Cardiac fibroblast (primary cell): Measurements from ENCODE around the gene STK32B.

Source experiments
- DNase-seq, 2 donors: peaks; one replicate each; pipeline versions ENCODE4 v3.0.0 to v3.0.0-alpha.2; 2010; ENCODE audit warnings: low read depth in 2 of 2
- H3K4me3 ChIP-seq, 2 donors: replicated peaks in 1 of 2; 1 replicate in 1 of 2; 2 replicates in 1 of 2; pipeline ENCODE4 v1.5.1; 2011; ENCODE audit warnings: low read depth in 2 of 2, low read length in 2 of 2, mild to moderate bottlenecking in 2 of 2, moderate library complexity in 1 of 2
- TF ChIP-seq, protein P1 (sequence below): IDR thresholded peaks from one replicate; pipeline ENCODE4 v1.5.1; 2011; ENCODE audit warnings: low read depth, mild to moderate bottlenecking, low read length, inconsistent platforms

STK32B gene

DNA sequence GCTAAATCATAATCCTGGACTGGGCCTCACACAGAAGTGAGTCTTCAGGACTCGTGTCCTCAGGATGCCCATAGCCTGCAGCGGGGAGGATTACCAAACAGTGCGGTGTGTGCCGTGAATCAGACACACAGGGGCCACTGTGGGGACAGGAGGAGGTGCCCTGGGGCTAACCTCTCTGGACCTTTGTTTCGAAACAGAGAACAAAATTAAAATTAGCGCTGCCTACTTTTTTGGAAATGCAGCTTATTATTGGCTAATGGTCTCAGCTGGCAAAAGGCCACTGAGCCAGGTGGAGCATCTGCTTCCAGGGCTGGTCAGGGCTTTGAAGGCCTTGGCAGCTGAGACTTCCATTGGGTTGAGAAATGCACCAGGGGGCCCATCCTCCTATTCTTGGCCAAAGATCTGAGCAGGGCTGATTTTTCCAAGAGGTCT lies 420.9 kb downstream of the STK32B start:
- TF ChIP-seq, protein P1, sequence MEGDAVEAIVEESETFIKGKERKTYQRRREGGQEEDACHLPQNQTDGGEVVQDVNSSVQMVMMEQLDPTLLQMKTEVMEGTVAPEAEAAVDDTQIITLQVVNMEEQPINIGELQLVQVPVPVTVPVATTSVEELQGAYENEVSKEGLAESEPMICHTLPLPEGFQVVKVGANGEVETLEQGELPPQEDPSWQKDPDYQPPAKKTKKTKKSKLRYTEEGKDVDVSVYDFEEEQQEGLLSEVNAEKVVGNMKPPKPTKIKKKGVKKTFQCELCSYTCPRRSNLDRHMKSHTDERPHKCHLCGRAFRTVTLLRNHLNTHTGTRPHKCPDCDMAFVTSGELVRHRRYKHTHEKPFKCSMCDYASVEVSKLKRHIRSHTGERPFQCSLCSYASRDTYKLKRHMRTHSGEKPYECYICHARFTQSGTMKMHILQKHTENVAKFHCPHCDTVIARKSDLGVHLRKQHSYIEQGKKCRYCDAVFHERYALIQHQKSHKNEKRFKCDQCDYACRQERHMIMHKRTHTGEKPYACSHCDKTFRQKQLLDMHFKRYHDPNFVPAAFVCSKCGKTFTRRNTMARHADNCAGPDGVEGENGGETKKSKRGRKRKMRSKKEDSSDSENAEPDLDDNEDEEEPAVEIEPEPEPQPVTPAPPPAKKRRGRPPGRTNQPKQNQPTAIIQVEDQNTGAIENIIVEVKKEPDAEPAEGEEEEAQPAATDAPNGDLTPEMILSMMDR = no peak
- H3K4me3 ChIP-seq = no peak overlapping the region
- DNase-seq = no peak

DNA sequence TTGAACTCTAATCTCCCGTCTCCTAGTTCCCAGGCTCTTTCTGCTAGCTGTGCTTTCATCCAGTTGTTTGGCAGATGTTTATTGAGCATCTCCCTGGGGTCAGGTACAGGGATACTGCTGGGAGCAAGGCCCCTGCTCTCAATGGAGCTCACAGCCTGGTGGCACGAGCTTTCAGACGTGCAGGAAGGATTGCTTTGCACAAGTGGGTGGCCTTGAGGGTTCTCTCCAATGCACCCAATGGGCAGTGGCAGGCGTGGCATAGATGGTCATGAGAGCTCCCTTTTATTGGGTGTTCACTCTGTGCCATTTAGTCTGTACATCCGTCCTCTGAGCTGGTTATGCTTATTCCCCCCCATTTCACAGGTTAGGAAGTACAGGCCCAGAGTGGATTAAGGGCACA lies 421.8 kb downstream of the STK32B start:
- no peak for DNase-seq
- TF ChIP-seq, protein P1 = no peak

DNA sequence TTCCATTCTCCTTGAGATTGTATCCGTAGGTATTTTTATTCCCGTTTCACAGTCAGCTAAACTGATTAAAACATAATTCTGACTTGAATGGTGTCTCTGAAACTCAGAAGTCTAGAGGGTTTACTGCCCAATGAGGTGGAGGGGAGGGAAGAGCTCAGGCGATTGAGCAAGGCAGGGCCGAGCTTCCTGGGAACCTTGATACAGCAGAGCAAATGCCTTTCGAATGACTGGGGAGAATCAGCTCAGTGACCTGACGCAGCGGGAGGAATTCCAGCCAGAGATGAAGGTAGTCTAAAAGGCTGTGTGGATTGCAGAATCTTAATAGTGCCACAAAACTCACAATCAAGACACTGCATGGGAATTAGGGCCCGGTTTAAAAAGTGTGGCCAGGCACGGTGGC lies 423.5 kb downstream of the STK32B start:
- no peak overlapping the region for H3K4me3 ChIP-seq
- TF ChIP-seq, protein P1 = no peak
- peak; percentile 5 to 51 for DNase-seq

More for the DNA sequence above, 421.8 kb downstream of the STK32B start:
- H3K4me3 ChIP-seq = no peak overlapping the region

DNA sequence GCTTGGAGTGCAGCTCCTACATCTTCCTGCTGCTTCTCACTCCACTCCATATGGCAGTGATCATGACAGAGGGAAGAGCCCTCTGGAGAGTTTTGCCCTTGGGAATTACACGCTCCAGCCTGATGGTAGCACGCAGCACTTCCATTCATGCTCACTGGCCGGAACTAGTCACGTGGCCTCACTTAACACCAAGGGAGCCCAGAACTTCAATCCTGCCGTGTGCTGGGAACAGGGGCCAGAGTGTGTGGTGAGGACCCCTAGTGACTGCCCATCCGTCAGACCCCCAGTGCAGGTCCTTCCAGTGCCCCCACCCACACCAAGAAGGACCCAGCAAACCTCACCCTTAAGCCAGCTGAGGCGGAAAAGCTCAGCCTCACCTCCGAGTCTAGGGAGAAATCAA lies 426.3 kb downstream of the STK32B start:
- TF ChIP-seq, protein P1 = no peak
- DNase-seq = no peak
- H3K4me3 ChIP-seq = no peak overlapping the region

DNA sequence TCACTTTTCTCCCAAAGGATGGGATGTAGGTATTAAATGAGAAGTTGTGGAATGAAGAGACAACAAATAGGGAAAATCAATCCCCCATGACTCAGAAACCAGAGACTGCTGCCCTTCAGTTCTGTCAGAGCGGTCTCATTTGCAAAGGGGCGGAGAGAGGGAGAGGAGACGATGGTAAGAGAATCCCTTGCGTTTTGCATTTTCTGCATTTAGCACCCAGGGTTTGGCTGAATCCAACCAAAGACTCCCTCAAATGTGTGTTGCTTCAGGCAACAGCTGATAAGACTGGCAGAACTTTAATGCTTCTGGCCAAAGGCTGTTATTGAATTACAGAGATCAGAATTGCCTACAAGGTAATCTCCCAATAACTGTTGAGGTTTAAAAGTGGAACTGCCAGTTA lies 426.9 kb downstream of the STK32B start:
- H3K4me3 ChIP-seq = no peak overlapping the region

DNA sequence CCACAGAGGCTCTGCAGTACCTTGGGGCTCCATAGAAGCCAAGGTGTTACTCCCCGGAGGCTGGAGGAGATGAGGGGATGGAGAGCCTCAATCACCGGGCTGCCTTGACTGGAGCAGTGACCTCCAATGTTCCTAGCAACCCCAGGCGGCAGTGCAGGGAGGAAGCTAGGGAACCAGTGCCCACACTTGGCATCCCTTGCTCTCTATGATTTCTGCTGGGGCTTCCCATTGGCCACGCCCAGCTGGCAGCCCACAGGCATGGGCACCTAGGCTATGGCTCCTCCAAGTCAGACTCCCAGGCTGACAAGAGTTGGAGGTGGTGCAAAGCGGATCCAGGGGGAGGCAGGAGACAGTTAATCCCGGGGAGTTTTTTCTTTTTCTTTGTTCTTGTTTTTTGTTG lies 427.4 kb downstream of the STK32B start:
- no peak overlapping the region for H3K4me3 ChIP-seq
- TF ChIP-seq, protein P1 = no peak
- DNase-seq = no peak

More for the DNA sequence above, 426.9 kb downstream of the STK32B start:
- DNase-seq = no peak
- TF ChIP-seq, protein P1 = no peak

DNA sequence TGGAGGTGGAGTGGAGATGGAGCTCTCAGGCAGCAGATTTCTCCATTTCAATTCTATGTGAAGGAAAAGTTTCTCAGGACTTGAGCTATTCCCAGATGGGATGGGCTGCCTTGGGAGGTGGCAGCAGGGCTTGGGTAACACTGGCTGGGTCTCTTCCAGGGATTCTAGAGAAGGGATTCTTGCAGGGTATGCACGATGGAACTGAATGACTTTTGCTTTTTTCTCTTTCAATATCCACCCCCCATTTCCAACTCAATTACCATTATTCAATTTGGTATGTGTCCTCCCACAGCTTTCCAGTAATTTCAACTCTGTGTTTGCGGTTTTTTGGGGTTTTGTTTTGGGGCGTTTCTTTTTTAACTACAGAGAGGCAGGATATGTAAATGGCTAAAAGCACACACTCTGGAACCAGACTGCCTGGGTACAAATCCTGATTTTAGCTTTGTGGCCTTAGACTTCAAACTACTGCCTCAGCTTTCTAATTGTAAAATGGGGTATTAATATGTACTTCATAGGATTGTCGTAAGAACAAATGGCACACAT lies 428.3 kb downstream of the STK32B start:
- DNase-seq = no peak
- no peak overlapping the region for H3K4me3 ChIP-seq
- TF ChIP-seq, protein P1 = no peak
